ENCODE results near the gene PCYT2. TPM values are rescaled to one million over a fixed set of nuclear protein-coding genes. Genes with fewer than 3 reads are reported as not detected.

PCYT2 gene
- total RNA-seq, 6 experiments from 2014 or later, result 63.5 to 103 (median 89.3) TPM

- H3K4me3 ChIP-seq, result no peak overlapping the region
- intact Hi-C loops (cut with DNase I), result no loop called here
- no peak for TF ChIP-seq POLR2A (IDR thresholded peaks at IDR 0.05)
- TF ChIP-seq, protein P1, sequence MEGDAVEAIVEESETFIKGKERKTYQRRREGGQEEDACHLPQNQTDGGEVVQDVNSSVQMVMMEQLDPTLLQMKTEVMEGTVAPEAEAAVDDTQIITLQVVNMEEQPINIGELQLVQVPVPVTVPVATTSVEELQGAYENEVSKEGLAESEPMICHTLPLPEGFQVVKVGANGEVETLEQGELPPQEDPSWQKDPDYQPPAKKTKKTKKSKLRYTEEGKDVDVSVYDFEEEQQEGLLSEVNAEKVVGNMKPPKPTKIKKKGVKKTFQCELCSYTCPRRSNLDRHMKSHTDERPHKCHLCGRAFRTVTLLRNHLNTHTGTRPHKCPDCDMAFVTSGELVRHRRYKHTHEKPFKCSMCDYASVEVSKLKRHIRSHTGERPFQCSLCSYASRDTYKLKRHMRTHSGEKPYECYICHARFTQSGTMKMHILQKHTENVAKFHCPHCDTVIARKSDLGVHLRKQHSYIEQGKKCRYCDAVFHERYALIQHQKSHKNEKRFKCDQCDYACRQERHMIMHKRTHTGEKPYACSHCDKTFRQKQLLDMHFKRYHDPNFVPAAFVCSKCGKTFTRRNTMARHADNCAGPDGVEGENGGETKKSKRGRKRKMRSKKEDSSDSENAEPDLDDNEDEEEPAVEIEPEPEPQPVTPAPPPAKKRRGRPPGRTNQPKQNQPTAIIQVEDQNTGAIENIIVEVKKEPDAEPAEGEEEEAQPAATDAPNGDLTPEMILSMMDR (IDR thresholded peaks at IDR 0.05), result no peak
- no peaks in the 10 kb centered on the region for H3K9me3 ChIP-seq
- H3K4me1 ChIP-seq, result peaks cover 0 to 9% (median under 1%) of the 10 kb centered on the region in 4 donors
- ATAC-seq (no peak), DNase-seq (peak in 2 of 3 donors; percentile 19 to 55)
- no peaks in the 10 kb centered on the region for H3K36me3 ChIP-seq
- H3K27me3 ChIP-seq, result no peaks in the 10 kb centered on the region
- 60% methylated on average over 1 of the region's 13 CpGs for WGBS (ENCODE audit: insufficient coverage, low coverage, low lambda C conversion rate, missing lambda C conversion rate)
- no peak overlapping the region for H3K27ac ChIP-seq
These were observed 20.0 kb upstream of the PCYT2 start for GRCh38 chr17:81931189-81931556.

- Histone ChIP-seq H3K27me3 (no peaks in the 10 kb centered on the region), H3K9me3 (no peaks in the 10 kb centered on the region), H3K36me3 (no peaks in the 10 kb centered on the region), H3K27ac (no peak overlapping the region), H3K4me1 (peaks cover 0 to 15% (median 3%) of the 10 kb centered on the region in 4 donors), H3K4me3 (no peak overlapping the region)
- ATAC-seq (peak; percentile 6 to 29 (median 24)), DNase-seq (peak; percentile 62 to 85 (median 79))
- intact Hi-C loops (cut with DNase I), result no loop called here
- WGBS (ENCODE audit: insufficient coverage, low coverage, low lambda C conversion rate, missing lambda C conversion rate), result 57% methylated on average over 11 of the region's 20 CpGs
- TF ChIP-seq POLR2A (IDR thresholded peaks at IDR 0.05), result no peak
- TF ChIP-seq, protein P1 (IDR thresholded peaks at IDR 0.05), result no peak
These were observed 19.2 kb upstream of the PCYT2 start for GRCh38 chr17:81930142-81931125.

GRCh38 chr17:81929253-81930141 lies 18.3 kb upstream of the PCYT2 start:
- TF ChIP-seq POLR2A (IDR thresholded peaks at IDR 0.05), result no peak
- TF ChIP-seq, protein P1 (IDR thresholded peaks at IDR 0.05), result no peak
- peaks cover 0 to 24% (median 10%) of the 10 kb centered on the region in 4 donors for H3K4me1 ChIP-seq
- intact Hi-C loops (cut with DNase I), result no loop called here
- no peaks in the 10 kb centered on the region for H3K9me3 ChIP-seq
- no peak overlapping the region for H3K27ac ChIP-seq
- peak in 1 of 3 donors; percentile 18 for DNase-seq
- H3K4me3 ChIP-seq, result no peak overlapping the region
- WGBS (ENCODE audit: insufficient coverage, low coverage, low lambda C conversion rate, missing lambda C conversion rate), result 85% methylated on average over 14 of the region's 31 CpGs
- no peaks in the 10 kb centered on the region for H3K36me3 ChIP-seq
- no peak for ATAC-seq
- no peaks in the 10 kb centered on the region for H3K27me3 ChIP-seq

GRCh38 chr17:81928544-81929252 lies 17.5 kb upstream of the PCYT2 start:
- TF ChIP-seq, protein P1 (IDR thresholded peaks at IDR 0.05), result no peak
- no peak for TF ChIP-seq POLR2A (IDR thresholded peaks at IDR 0.05)
- Histone ChIP-seq H3K4me3 (peak overlapping the region in 1 of 3 donors; percentile 32), H3K27me3 (no peaks in the 10 kb centered on the region), H3K36me3 (no peaks in the 10 kb centered on the region), H3K9me3 (no peaks in the 10 kb centered on the region), H3K4me1 (peaks cover 0 to 32% (median 13%) of the 10 kb centered on the region in 4 donors), H3K27ac (no peak overlapping the region)
- intact Hi-C loops (cut with DNase I), result no loop called here
- ATAC-seq (no peak), DNase-seq (peak in 1 of 3 donors; percentile 32)
- 63% methylated on average over 9 of the region's 44 CpGs for WGBS (ENCODE audit: insufficient coverage, low coverage, low lambda C conversion rate, missing lambda C conversion rate)

All from right lobe of liver (tissue), 6 donors.